HEK293T (cell line): ENCODE results near the gene KIRREL3.

Experiments used
- BHLHE40 ChIP-seq: fragments of 450-650 bp; IDR thresholded peaks from 2 replicates; pipeline ENCODE4 v1.6.1; 2016; ENCODE audit warnings: mild to moderate bottlenecking, moderate library complexity, borderline replicate concordance
- LEF1 ChIP-seq: fragments of 450-650 bp; IDR thresholded peaks from 2 replicates; pipeline ENCODE4 v1.6.1; 2017; ENCODE audit warnings: mild to moderate bottlenecking, borderline replicate concordance
- SP1 ChIP-seq: fragments of 450-650 bp; IDR thresholded peaks from 2 replicates; pipeline ENCODE4 v1.6.1; 2017

- TF ChIP-seq BHLHE40 (no peak), SP1 (no peak), LEF1 (no peak)
Observed at GRCh38 chr11:126462422-126462821, 538.1 kb downstream of the KIRREL3 start.
